Mesendoderm (in vitro differentiated cells): ENCODE results near the gene ISOC2.

Experiments used
- DNase-seq: peaks from one replicate; pipeline ENCODE4 v3.0.0; 2013
- H2AK5ac ChIP-seq: 2 replicates; pipeline ENCODE4 v1.6.1; 2013; ENCODE audit warnings: low read length, inconsistent platforms
- H2BK120ac ChIP-seq: 2 replicates; pipeline ENCODE4 v1.6.1; 2013; ENCODE audit warnings: low read depth, mild to moderate bottlenecking, low read length, moderate library complexity, mixed read lengths
- H2BK15ac ChIP-seq: replicated peaks from 2 replicates; pipeline ENCODE4 v1.6.1; 2013; ENCODE audit warnings: low read depth, mild to moderate bottlenecking, moderate library complexity
- H2BK5ac ChIP-seq: 2 replicates; pipeline ENCODE4 v1.6.1; 2013; ENCODE audit warnings: low read length, inconsistent platforms
- H3K18ac ChIP-seq: 2 replicates; pipeline ENCODE4 v1.6.1; 2013; ENCODE audit warnings: mild to moderate bottlenecking, low read length, mixed read lengths
- H3K23ac ChIP-seq: one replicate; pipeline ENCODE4 v1.6.1; 2013; ENCODE audit warnings: low read length
- H3K27ac ChIP-seq: 2 replicates; pipeline ENCODE4 v1.5.1; 2013; ENCODE audit warnings: low read depth, mild to moderate bottlenecking, inconsistent platforms, low read length, moderate library complexity
- H3K27me3 ChIP-seq: 2 replicates; pipeline ENCODE4 v1.6.1; 2013; ENCODE audit warnings: low read length, control low read depth, mild to moderate bottlenecking, inconsistent platforms; ENCODE audit not compliant: insufficient read depth, poor library complexity
- H3K36me3 ChIP-seq: 2 replicates; pipeline ENCODE4 v1.6.1; 2013; ENCODE audit warnings: low read length, inconsistent platforms; ENCODE audit not compliant: control insufficient read depth, insufficient read depth
- H3K4ac ChIP-seq: one replicate; pipeline ENCODE4 v1.6.1; 2013; ENCODE audit warnings: low read depth, mild to moderate bottlenecking, low read length, moderate library complexity
- H3K4me1 ChIP-seq: 2 replicates; pipeline ENCODE4 v1.6.1; 2013; ENCODE audit warnings: low read depth, low read length, inconsistent platforms; ENCODE audit not compliant: control insufficient read depth
- H3K4me2 ChIP-seq: 2 replicates; pipeline ENCODE4 v1.6.1; 2013; ENCODE audit warnings: low read length
- H3K4me3 ChIP-seq: 2 replicates; pipeline ENCODE4 v1.5.1; 2013; ENCODE audit warnings: mild to moderate bottlenecking, low read length
- H3K56ac ChIP-seq: one replicate; pipeline ENCODE4 v1.6.1; 2013; ENCODE audit warnings: low read length
- H3K79me1 ChIP-seq: 2 replicates; pipeline ENCODE4 v1.6.1; 2013; ENCODE audit warnings: low read length, inconsistent platforms
- H3K79me2 ChIP-seq: 2 replicates; pipeline ENCODE4 v1.6.1; 2013; ENCODE audit warnings: mild to moderate bottlenecking, low read length; ENCODE audit not compliant: control insufficient read depth, insufficient read depth
- H3K9ac ChIP-seq: 2 replicates; pipeline ENCODE4 v1.6.1; 2013; ENCODE audit warnings: low read length, inconsistent platforms
- H4K5ac ChIP-seq: one replicate; pipeline ENCODE4 v1.6.1; 2013; ENCODE audit warnings: low read length
- H4K8ac ChIP-seq: one replicate; pipeline ENCODE4 v1.6.1; 2013; ENCODE audit warnings: low read depth, mild to moderate bottlenecking, control low read depth, low read length, moderate library complexity
- WGBS: extraction: QIAGEN DNeasy Blood & Tissue Kit; methylation state at CpG from one replicate; pipeline ENCODE4 v1.1.7; 2013; ENCODE audit warnings: low lambda C conversion rate, missing lambda C conversion rate; ENCODE audit not compliant: insufficient coverage; ENCODE audit errors: extremely low coverage; 5-methylcytosine and 5-hydroxymethylcytosine counted together

Gene ISOC2

DNA sequence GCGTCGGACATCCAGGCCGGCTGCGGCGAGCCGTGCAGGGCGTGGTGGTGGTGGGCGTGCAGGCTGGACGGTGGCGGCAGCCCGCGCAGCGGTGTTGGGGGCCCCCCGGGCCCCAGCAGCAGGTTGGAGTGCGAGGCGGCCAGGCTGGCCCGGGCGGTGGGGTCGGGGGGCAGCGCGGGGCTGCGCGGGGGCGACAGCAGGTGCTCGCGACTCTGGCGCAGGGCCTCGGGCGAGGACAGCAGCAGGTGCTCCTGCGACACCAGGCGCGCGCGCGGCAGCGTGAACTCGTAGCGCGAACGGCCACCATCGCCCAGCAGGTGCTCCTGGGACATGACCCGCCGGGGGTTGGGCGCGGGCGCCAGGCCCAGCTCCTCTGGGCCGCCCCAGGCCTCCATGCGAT, 28.1 kb downstream of the ISOC2 start:
- Histone ChIP-seq H4K8ac (no peak overlapping the region), H3K27me3 (no peaks in the 10 kb centered on the region), H4K5ac (no peak overlapping the region), H3K4me3 (no peak overlapping the region), H3K27ac (no peak overlapping the region), H3K79me2 (no peaks in the 10 kb centered on the region), H3K79me1 (no peaks in the 10 kb centered on the region), H2BK120ac (no peak overlapping the region), H3K56ac (no peak overlapping the region), H3K18ac (no peak overlapping the region), H3K4me2 (no peak overlapping the region), H3K4ac (no peak overlapping the region), H3K9ac (no peak overlapping the region), H3K23ac (no peak overlapping the region), H3K36me3 (no peaks in the 10 kb centered on the region), H2AK5ac (no peak overlapping the region), H3K4me1 (no peaks in the 10 kb centered on the region), H2BK5ac (no peak overlapping the region), H2BK15ac (no peak overlapping the region)
- DNase-seq: no peak
- no CpG with 5 or more reads among the region's 48 CpGs for WGBS

DNA sequence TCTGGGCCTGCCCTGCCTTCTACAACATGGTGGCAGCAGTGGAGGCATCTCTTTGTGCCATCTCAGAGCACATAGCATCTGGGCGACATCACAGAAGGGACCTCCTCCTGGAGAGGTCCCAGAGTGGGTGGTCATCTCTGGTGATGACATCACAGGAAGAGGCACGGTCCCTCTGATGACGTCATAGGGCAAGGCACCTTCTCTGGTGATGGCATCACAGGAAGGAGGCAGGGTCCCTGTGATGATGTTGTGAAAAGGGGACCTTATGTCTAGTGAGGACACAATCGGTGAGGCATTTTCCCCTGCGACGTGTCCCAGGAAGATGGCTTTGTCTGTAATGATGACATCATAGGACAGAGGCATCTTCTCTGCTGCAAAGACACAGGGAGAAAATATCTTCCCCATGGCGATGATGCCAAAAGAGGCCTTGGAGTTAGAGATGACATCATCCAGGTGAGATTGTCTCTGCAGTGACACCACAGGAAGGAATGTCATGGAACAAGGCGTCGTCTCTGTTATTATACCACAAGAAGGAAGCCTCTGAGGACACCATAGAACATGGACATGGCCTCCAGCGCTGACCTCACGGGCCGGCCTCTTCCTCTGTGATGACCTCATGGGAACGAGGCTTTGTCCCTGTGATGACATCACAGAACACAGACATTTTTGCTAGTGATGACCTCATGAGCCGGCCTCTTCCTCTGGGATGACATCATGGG, 29.0 kb downstream of the ISOC2 start:
- no peaks in the 10 kb centered on the region for H3K4me1 ChIP-seq
- no peaks in the 10 kb centered on the region for H3K27me3 ChIP-seq
- H3K4me2 ChIP-seq: no peak overlapping the region
- H3K4me3 ChIP-seq: no peak overlapping the region
- H3K23ac ChIP-seq: no peak overlapping the region
- H2BK15ac ChIP-seq: no peak overlapping the region
- H3K18ac ChIP-seq: no peak overlapping the region
- whole genome bisulfite sequencing: no CpG with 5 or more reads among the region's 14 CpGs
- H3K27ac ChIP-seq: no peak overlapping the region
- no peak overlapping the region for H2AK5ac ChIP-seq
- no peaks in the 10 kb centered on the region for H3K36me3 ChIP-seq
- H2BK120ac ChIP-seq: no peak overlapping the region
- no peak overlapping the region for H3K9ac ChIP-seq
- no peak overlapping the region for H3K56ac ChIP-seq
- H3K79me1 ChIP-seq: no peaks in the 10 kb centered on the region
- no peak overlapping the region for H4K8ac ChIP-seq
- H2BK5ac ChIP-seq: no peak overlapping the region
- H3K4ac ChIP-seq: no peak overlapping the region
- H4K5ac ChIP-seq: no peak overlapping the region
- DNase-seq: no peak
- H3K79me2 ChIP-seq: no peaks in the 10 kb centered on the region

DNA sequence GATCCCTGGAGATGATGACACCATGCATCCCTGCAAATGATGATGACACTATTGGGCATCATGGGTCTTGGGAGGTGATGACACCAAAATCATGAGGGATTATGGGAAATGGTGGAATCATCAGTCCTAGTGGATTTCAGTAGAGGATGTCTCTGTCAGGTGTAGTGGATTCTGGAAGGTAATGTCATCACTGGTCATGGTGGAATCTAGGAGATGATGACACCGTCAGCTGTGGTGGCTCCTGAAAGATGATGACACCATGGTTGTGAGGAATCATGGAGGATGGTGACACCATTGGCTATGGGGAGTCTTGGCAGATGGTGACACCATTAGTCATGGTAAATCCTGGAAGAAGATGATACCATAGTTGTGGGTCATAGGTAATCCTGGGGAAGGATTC, 30.3 kb downstream of the ISOC2 start:
- WGBS: no CpG with 5 or more reads among the region's 1 CpG
- H3K9ac ChIP-seq: no peak overlapping the region
- H2AK5ac ChIP-seq: no peak overlapping the region
- no peak overlapping the region for H3K18ac ChIP-seq
- no peaks in the 10 kb centered on the region for H3K36me3 ChIP-seq
- DNase-seq: no peak
- no peak overlapping the region for H2BK120ac ChIP-seq
- no peak overlapping the region for H4K8ac ChIP-seq
- H3K27me3 ChIP-seq: no peaks in the 10 kb centered on the region
- no peak overlapping the region for H3K4me3 ChIP-seq
- H2BK5ac ChIP-seq: no peak overlapping the region
- no peak overlapping the region for H3K23ac ChIP-seq
- H3K79me1 ChIP-seq: no peaks in the 10 kb centered on the region
- no peak overlapping the region for H3K4me2 ChIP-seq
- no peaks in the 10 kb centered on the region for H3K79me2 ChIP-seq
- no peak overlapping the region for H4K5ac ChIP-seq
- no peaks in the 10 kb centered on the region for H3K4me1 ChIP-seq
- H3K56ac ChIP-seq: no peak overlapping the region
- no peak overlapping the region for H3K27ac ChIP-seq
- no peak overlapping the region for H3K4ac ChIP-seq
- H2BK15ac ChIP-seq: no peak overlapping the region

DNA sequence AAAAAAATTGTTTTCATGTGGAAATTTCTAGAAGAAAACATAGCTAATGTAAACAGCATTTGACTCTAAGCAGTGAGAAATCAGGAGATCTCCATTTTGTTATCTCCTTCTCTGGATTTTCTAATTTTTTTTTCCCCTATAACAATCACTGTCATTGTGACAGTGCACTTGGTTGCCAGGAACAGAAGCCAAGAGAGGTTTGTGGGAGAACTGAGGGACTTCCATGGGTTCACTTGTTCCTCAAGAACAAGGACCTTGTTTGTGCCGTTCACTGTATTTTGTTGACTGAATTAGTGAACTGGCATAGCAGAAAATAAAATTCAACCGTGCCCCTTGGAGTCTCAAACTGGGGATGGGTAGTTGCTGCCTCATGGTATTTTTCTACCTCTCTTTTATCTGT, 35.4 kb downstream of the ISOC2 start:
- no peaks in the 10 kb centered on the region for H3K79me1 ChIP-seq
- H3K4me1 ChIP-seq: no peaks in the 10 kb centered on the region
- no peak for DNase-seq
- no peak overlapping the region for H3K56ac ChIP-seq
- H2BK15ac ChIP-seq: no peak overlapping the region
- H3K27me3 ChIP-seq: no peaks in the 10 kb centered on the region
- H3K23ac ChIP-seq: no peak overlapping the region
- H2BK120ac ChIP-seq: no peak overlapping the region
- H3K18ac ChIP-seq: no peak overlapping the region
- H4K5ac ChIP-seq: no peak overlapping the region
- no peak overlapping the region for H3K4ac ChIP-seq
- H2AK5ac ChIP-seq: no peak overlapping the region
- H3K9ac ChIP-seq: no peak overlapping the region
- no peak overlapping the region for H2BK5ac ChIP-seq
- H4K8ac ChIP-seq: no peak overlapping the region
- H3K27ac ChIP-seq: no peak overlapping the region
- no peaks in the 10 kb centered on the region for H3K36me3 ChIP-seq
- WGBS: no CpG with 5 or more reads among the region's 2 CpGs
- no peak overlapping the region for H3K4me3 ChIP-seq
- no peaks in the 10 kb centered on the region for H3K79me2 ChIP-seq
- no peak overlapping the region for H3K4me2 ChIP-seq

DNA sequence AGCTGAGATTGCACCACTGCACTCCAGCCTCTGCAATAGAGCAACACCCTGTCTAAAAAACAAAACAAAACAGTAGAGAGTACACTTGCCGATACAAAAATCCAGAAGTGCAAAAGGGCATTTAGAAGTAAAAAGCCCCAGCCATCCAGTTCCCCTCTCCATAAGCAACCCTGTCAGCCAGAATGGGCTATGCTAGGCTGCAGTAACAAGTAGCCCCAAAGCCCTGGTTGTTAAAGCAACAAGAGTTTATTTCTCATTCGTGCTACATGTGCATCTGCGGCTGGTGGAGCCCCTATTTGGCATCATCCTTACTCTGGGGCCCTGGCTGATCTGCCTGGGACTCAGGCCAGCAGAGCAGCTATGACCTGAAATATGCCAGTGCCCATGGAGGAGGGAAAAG, 36.9 kb downstream of the ISOC2 start:
- H2AK5ac ChIP-seq: no peak overlapping the region
- H3K9ac ChIP-seq: no peak overlapping the region
- no peaks in the 10 kb centered on the region for H3K79me2 ChIP-seq
- no peaks in the 10 kb centered on the region for H3K4me1 ChIP-seq
- no peak overlapping the region for H3K4ac ChIP-seq
- no peak overlapping the region for H3K18ac ChIP-seq
- DNase-seq: no peak
- no peaks in the 10 kb centered on the region for H3K27me3 ChIP-seq
- no peak overlapping the region for H2BK5ac ChIP-seq
- no peak overlapping the region for H2BK15ac ChIP-seq
- no peak overlapping the region for H3K23ac ChIP-seq
- H2BK120ac ChIP-seq: no peak overlapping the region
- H3K4me2 ChIP-seq: no peak overlapping the region
- H4K8ac ChIP-seq: no peak overlapping the region
- no peaks in the 10 kb centered on the region for H3K36me3 ChIP-seq
- H3K79me1 ChIP-seq: no peaks in the 10 kb centered on the region
- no CpG with 5 or more reads among the region's 3 CpGs for WGBS
- H3K4me3 ChIP-seq: no peak overlapping the region
- H4K5ac ChIP-seq: no peak overlapping the region
- no peak overlapping the region for H3K27ac ChIP-seq
- no peak overlapping the region for H3K56ac ChIP-seq
